Activated CD4-positive, alpha-beta T cell treated with anti-CD3 and anti-CD28 coated beads for 36 hours (primary cell): Measurements from ENCODE around the gene TGFBRAP1. TPM values are rescaled to one million over a fixed set of nuclear protein-coding genes. Genes with fewer than 3 reads are reported as not detected.
A peak's percentile ranks its signal among the peaks of the same experiment; 100 is the strongest.

Experiments
- ATAC-seq: fragments of 200-7000 bp; cut with Tn5 transposase; one replicate; pipeline ENCODE4 v1.10.0; 2021; ENCODE audit warnings: mild to moderate bottlenecking, moderate library complexity
- CTCF ChIA-PET: fragments of 350-600 bp; sonication (Branson Sonifier 250); formaldehyde crosslinking; loops from one replicate; lab custom pipeline; 2021; ENCODE audit warnings: antibody characterized with exemption; lab: Charles Lee
- POLR2A ChIA-PET: fragments of 350-600 bp; sonication (Branson Sonifier 250); formaldehyde crosslinking; loops from one replicate; lab custom pipeline; 2021; ENCODE audit warnings: antibody characterized with exemption, inconsistent platforms; lab: Charles Lee
- DNase-seq: peaks from one replicate; pipeline ENCODE4 v3.0.0-alpha.2; 2020
- H3K27ac Mint-ChIP-seq: one replicate; pipeline ENCODE4 v1.8.0; 2021; ENCODE audit warnings: mixed read lengths
- H3K27me3 Mint-ChIP-seq: one replicate; pipeline ENCODE4 v1.8.0; 2021; ENCODE audit warnings: mixed read lengths
- H3K36me3 Mint-ChIP-seq: one replicate; pipeline ENCODE4 v1.8.0; 2021; ENCODE audit warnings: low read depth, mixed read lengths
- H3K4me1 Mint-ChIP-seq: one replicate; pipeline ENCODE4 v1.8.0; 2021; ENCODE audit warnings: mixed read lengths
- H3K4me3 Mint-ChIP-seq: one replicate; pipeline ENCODE4 v1.8.0; 2021; ENCODE audit warnings: mild to moderate bottlenecking, moderate library complexity, mixed read lengths
- H3K9me3 Mint-ChIP-seq: one replicate; pipeline ENCODE4 v1.8.0; 2021; ENCODE audit warnings: low read depth, mixed read lengths
- intact Hi-C, 2 experiments: fragments of 100-400 bp; cut with DNase I in 1 of 2; cut with micrococcal nuclease in 1 of 2; formaldehyde crosslinking; loops; one replicate each; pipeline versions ENCODE4 v1.14.2 to v1.15.1; 2022 to 2024; cut with DNase I, micrococcal nuclease
- total RNA-seq, 2 experiments: library from RNA; stranded (reverse); gene quantifications; one replicate each; pipeline ENCODE4 v1.2.3, GENCODE V29; 2021

The TGFBRAP1 gene
- total RNA-seq, 2 experiments from 2014 or later = 20.0 to 20.6 TPM

DNA sequence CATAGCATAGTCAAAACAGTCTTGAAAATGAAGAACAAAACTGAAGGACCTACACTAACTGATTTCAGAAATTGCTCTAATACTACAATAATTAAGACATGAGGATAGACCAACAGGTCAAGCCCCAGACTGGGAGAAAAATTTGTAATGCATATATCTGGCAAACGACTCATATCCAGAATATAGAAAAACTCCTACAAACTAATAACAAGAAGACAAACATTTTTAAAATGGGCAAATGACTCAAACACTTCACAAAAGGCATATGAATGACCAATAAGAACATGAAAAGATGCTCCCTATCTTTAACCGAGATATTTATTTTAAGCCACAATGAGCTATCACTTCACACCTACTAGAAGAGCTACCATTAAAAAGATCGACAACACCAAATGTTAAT, 14.2 kb downstream of the TGFBRAP1 start:
- Mint-ChIP-seq H3K9me3 (no peaks in the 10 kb centered on the region), H3K27ac (no peak overlapping the region), H3K4me3 (no peak overlapping the region), H3K27me3 (no peaks in the 10 kb centered on the region), H3K36me3 (peaks cover 5% of the 10 kb centered on the region), H3K4me1 (peaks cover 28% of the 10 kb centered on the region)
- DNase-seq (no peak), ATAC-seq (peak; percentile 36)
- ChIA-PET POLR2A (no interaction called here), CTCF (interaction anchor here (0.7 to 0.9 kb wide), 2 partner anchors 13 to 194 kb away, joined by 3 read pairs; no protein-coding TSS in a partner anchor)
- intact Hi-C loops = no loop called here

DNA sequence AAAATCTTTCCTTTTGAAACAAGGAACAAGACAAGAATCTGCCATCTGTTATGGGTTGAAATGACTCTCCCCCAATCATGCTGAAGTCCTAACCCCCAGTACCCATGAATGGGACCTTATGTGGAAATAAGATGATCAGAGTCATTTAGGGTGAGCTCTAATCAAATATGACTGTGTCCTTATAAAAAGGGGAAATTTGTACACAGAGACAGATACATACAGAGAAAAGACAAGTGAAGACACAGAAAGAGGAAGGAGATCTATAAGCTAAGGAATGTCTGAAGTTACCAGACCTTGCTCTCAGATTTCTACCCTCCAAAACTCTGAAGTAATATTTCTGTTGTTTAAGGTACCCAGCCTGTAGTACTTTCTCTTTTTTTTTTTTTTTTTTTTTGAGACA, 15.7 kb downstream of the TGFBRAP1 start:
- no peak for DNase-seq
- H3K36me3 Mint-ChIP-seq = peaks cover 10% of the 10 kb centered on the region
- CTCF ChIA-PET = no interaction called here
- H3K27me3 Mint-ChIP-seq = no peaks in the 10 kb centered on the region
- H3K9me3 Mint-ChIP-seq = no peaks in the 10 kb centered on the region
- H3K27ac Mint-ChIP-seq = no peak overlapping the region
- ATAC-seq = no peak
- peaks cover 28% of the 10 kb centered on the region for H3K4me1 Mint-ChIP-seq
- POLR2A ChIA-PET = no interaction called here
- no peak overlapping the region for H3K4me3 Mint-ChIP-seq
- intact Hi-C loops = no loop called here

DNA sequence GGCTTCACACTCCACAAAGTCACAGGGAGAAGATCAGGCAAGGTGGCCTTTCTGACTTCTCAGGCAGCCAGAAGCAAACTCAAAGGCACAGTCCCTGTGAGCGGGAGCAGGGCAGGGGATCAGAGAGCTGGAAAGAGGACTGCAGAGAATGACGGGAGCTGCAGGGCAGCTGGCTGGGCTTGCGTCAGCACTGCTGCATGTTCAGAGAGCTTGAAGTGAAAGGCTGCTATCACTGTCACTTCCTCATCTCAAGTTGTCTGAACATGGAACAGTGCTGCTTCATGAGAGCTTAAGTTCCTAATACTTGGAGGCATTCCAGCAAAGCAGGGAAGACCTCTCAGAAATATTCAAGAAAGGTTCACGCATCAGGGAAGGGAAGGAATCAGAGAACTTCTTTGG, 20.4 kb downstream of the TGFBRAP1 start:
- ATAC-seq = no peak
- ChIA-PET CTCF (interaction anchor here (0.5 to 1.0 kb wide), 3 partner anchors 15 to 194 kb away, joined by 3 to 4 read pairs (median 3); no protein-coding TSS in a partner anchor), POLR2A (no interaction called here)
- intact Hi-C loops = no loop called here
- Mint-ChIP-seq H3K27ac (no peak overlapping the region), H3K4me1 (peaks cover 19% of the 10 kb centered on the region), H3K36me3 (peaks cover 26% of the 10 kb centered on the region), H3K27me3 (no peaks in the 10 kb centered on the region), H3K9me3 (no peaks in the 10 kb centered on the region), H3K4me3 (no peak overlapping the region)
- no peak for DNase-seq

DNA sequence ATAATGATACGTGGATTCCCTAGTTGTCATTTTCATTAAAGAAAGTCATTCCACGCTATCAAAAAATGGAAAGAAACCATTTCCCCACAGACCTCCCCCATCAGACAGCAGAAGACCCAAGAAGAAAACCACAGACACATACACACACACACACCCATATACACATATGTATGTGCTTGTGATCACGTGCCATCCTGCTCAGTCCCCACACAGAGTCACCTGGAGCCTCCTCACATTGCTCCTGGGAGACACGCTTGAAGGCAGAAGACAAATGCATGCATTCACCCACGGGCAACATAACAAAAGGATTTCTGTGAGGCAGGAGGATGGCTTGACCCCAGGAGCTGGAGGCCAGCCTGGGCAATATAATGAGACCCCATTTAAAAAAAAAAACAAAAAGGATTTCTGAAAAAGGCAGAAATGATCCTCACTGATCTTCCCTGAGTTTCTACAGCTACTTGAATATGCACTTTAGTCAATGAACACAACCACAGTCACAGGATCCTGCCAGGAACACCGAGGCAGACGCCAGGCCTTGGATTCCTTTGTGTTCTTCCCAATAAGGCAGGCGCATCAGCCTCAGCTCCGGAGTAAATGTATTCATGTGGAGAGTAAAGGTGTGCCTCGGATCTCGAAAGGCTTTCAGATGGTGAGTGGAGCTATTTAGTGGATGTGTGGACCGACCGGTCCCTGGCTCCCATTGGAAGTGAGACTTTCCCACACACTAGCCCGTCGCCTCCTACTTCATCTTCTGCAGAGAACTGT, 21.0 kb downstream of the TGFBRAP1 start:
- Mint-ChIP-seq H3K27me3 (no peaks in the 10 kb centered on the region), H3K4me1 (peaks cover 18% of the 10 kb centered on the region), H3K36me3 (peaks cover 28% of the 10 kb centered on the region), H3K9me3 (no peaks in the 10 kb centered on the region), H3K4me3 (no peak overlapping the region), H3K27ac (peak overlapping the region; percentile 35)
- ChIA-PET CTCF (no interaction called here), POLR2A (no interaction called here)
- no peak for ATAC-seq
- DNase-seq = no peak
- intact Hi-C loops = no loop called here

DNA sequence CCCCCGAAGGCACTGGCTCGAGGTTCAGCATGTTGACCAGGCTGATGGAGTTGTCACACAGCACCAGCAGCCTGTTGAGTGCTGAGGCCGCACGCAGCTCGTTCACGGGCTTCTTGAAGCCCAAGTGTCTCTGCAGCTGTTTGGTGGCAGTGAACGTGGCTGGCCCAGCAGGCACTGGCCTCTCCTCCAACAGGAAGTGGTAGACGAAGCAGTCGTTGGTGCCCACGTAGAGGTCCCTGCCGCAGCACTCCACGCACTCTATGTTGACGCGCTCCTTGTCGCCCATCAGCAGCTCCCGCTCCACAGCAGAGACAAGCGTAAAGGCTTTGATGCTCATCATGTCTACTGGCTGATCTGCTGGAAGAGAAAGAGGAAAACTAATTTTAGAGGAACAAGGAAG, 21.6 kb downstream of the TGFBRAP1 start:
- ChIA-PET CTCF (no interaction called here), POLR2A (no interaction called here)
- Mint-ChIP-seq H3K27me3 (no peaks in the 10 kb centered on the region), H3K27ac (no peak overlapping the region), H3K4me1 (peaks cover 19% of the 10 kb centered on the region), H3K9me3 (no peaks in the 10 kb centered on the region), H3K4me3 (no peak overlapping the region), H3K36me3 (peaks cover 29% of the 10 kb centered on the region)
- DNase-seq (no peak), ATAC-seq (no peak)
- intact Hi-C loops = no loop called here

DNA sequence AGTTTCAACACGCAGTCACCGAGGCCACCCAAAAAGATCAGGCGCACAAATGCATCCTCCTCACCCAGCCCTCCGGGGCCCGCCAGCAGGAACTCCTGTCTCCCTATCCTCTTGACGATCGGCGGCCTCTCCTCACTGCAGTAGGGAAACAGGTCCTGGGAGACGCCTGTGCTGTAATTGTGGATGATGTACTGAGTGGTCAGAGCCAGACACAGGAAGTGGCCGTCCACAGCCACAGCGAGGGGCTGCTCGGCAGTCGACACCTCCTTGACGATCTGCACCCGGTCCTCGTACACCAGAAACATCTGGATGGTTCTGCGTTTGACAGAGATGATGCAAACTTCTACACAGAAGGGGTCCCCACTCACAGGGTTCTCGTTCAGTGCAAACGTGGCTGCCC, 22.0 kb downstream of the TGFBRAP1 start:
- H3K9me3 Mint-ChIP-seq = no peaks in the 10 kb centered on the region
- H3K27me3 Mint-ChIP-seq = no peaks in the 10 kb centered on the region
- CTCF ChIA-PET = no interaction called here
- POLR2A ChIA-PET = no interaction called here
- H3K36me3 Mint-ChIP-seq = peaks cover 31% of the 10 kb centered on the region
- DNase-seq (no peak), ATAC-seq (no peak)
- H3K27ac Mint-ChIP-seq = no peak overlapping the region
- H3K4me1 Mint-ChIP-seq = peaks cover 20% of the 10 kb centered on the region
- intact Hi-C loops = no loop called here
- no peak overlapping the region for H3K4me3 Mint-ChIP-seq

DNA sequence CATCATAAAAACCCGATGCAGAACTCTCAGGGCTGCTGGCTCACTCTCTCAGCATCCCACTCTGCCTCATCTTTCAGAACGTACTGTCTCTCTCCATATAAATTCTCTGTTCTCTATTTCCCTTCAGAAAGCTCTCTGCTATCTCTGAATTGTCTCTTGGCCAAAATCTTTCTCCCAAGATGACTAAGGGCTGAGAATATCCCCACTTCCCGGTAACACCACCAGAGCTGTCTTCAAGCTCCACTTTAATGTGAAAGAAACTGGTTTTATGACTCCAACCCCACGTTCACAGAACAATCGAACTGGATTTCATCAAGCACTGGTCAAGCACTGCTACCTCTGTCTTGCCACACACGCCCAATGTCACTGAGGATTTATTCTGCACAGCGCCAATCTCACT, 22.4 kb downstream of the TGFBRAP1 start:
- intact Hi-C loops = no loop called here
- H3K4me3 Mint-ChIP-seq = no peak overlapping the region
- no peaks in the 10 kb centered on the region for H3K27me3 Mint-ChIP-seq
- ATAC-seq (no peak), DNase-seq (no peak)
- POLR2A ChIA-PET = no interaction called here
- CTCF ChIA-PET = no interaction called here
- H3K27ac Mint-ChIP-seq = no peak overlapping the region
- H3K4me1 Mint-ChIP-seq = peaks cover 22% of the 10 kb centered on the region
- no peaks in the 10 kb centered on the region for H3K9me3 Mint-ChIP-seq
- H3K36me3 Mint-ChIP-seq = peaks cover 31% of the 10 kb centered on the region

DNA sequence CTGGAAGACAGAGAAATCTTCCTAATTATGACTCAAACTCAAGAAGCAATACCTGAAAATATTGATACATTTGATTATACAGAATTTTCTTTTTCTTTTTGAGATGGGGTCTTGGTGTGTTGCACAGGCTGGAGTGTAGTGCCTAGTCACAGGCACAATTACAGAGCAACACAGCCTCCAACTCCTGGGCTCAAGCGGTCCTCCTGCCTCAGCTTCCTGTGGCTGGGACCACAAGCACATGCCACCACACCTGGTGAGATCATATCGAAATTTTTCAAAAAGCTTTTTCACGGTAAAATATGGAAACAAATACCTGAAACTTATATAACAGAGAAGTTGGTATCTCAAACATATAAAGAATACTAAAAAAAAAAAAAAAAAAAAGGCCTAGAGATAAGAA, 27.9 kb downstream of the TGFBRAP1 start:
- Mint-ChIP-seq H3K9me3 (no peaks in the 10 kb centered on the region), H3K36me3 (peaks cover 22% of the 10 kb centered on the region), H3K4me3 (no peak overlapping the region), H3K4me1 (peaks cover 19% of the 10 kb centered on the region), H3K27me3 (no peaks in the 10 kb centered on the region), H3K27ac (no peak overlapping the region)
- peak; percentile 24 for DNase-seq
- no peak for ATAC-seq
- POLR2A ChIA-PET = no interaction called here
- intact Hi-C loops = no loop called here
- CTCF ChIA-PET = interaction anchor here (0.7 to 2.1 kb wide), 2 partner anchors 13 to 710 kb away, joined by 3 to 5 read pairs; no protein-coding TSS in a partner anchor

DNA sequence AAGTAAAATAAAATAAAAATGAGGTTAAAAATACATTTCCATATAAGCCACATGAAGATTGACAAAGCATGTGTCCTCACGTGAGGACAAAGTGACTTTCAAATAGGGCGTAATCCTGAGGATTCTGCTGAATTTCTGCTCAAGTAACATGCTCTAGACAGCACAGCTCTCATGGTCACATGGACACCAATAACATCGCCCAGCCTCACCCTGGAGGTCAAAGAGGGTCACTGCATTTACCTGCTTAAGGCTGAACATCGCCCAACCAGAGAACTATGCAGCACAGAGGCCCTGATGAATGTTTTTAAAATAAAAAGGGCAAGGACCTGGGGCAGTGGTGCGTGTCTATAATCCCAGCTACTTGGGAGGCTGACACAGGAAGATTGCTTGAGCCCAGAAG, 30.2 kb downstream of the TGFBRAP1 start:
- ChIA-PET POLR2A (no interaction called here), CTCF (no interaction called here)
- no peak overlapping the region for H3K4me3 Mint-ChIP-seq
- DNase-seq (peak; percentile 10), ATAC-seq (no peak)
- intact Hi-C loops = no loop called here
- no peaks in the 10 kb centered on the region for H3K9me3 Mint-ChIP-seq
- H3K4me1 Mint-ChIP-seq = peaks cover 19% of the 10 kb centered on the region
- H3K36me3 Mint-ChIP-seq = peaks cover 30% of the 10 kb centered on the region
- H3K27me3 Mint-ChIP-seq = no peaks in the 10 kb centered on the region
- no peak overlapping the region for H3K27ac Mint-ChIP-seq

DNA sequence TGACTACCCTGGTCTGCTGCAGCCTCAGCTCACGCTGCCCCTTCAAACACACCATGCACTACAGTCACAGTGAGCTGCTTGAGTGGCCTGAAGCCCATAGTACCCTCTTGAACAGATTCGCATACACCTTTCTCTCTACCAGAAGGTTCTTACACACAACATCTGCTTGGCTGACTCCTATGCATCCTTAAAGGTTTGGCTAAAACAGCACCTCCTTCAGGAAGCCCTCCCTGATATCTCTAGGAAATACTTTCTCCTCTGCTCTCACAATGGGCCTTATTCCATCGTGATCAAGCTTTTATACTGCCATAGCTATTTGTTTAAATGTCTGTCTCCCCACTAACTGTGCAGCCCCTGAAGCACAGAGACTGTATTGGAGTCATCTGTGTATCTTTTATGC, 31.5 kb downstream of the TGFBRAP1 start:
- POLR2A ChIA-PET = no interaction called here

DNA sequence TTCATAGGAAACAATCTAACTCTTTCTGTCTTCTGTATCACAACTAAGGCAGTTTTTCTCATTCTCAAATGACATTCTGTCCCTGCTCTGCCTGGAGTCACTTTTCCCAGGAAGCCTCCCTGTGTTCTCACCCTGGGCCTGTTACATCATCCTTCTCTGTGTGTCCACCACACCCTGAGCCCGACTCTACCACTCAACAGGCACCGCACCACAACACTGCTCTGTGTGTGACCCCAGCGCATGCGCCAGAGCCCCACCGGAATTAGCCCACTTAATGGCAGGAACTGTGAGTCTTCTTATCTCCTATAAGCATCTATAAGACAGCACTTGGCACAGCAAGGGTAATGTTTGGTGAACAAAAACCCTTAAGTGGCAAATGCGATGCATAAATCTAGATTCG, 32.3 kb downstream of the TGFBRAP1 start:
- ATAC-seq (no peak), DNase-seq (no peak)
- CTCF ChIA-PET = interaction anchor here (0.7 kb wide), 1 partner anchor 177 kb away, joined by 3 read pairs; no protein-coding TSS in a partner anchor
- no peak overlapping the region for H3K27ac Mint-ChIP-seq
- no peaks in the 10 kb centered on the region for H3K27me3 Mint-ChIP-seq
- intact Hi-C loops = loop anchor here in 1 of 2 experiments (1.0 kb wide), 1 partner anchor 27 kb away; no protein-coding TSS in a partner anchor
- POLR2A ChIA-PET = no interaction called here
- H3K4me1 Mint-ChIP-seq = peaks cover 8% of the 10 kb centered on the region
- no peaks in the 10 kb centered on the region for H3K9me3 Mint-ChIP-seq
- peaks cover 29% of the 10 kb centered on the region for H3K36me3 Mint-ChIP-seq
- no peak overlapping the region for H3K4me3 Mint-ChIP-seq

More for the DNA sequence above, 31.5 kb downstream of the TGFBRAP1 start:
- H3K4me1 Mint-ChIP-seq = peaks cover 12% of the 10 kb centered on the region
- no peak overlapping the region for H3K4me3 Mint-ChIP-seq
- peaks cover 30% of the 10 kb centered on the region for H3K36me3 Mint-ChIP-seq
- no peaks in the 10 kb centered on the region for H3K9me3 Mint-ChIP-seq
- H3K27ac Mint-ChIP-seq = no peak overlapping the region
- no peak for DNase-seq
- ATAC-seq = no peak
- CTCF ChIA-PET = no interaction called here
- intact Hi-C loops = no loop called here
- no peaks in the 10 kb centered on the region for H3K27me3 Mint-ChIP-seq

DNA sequence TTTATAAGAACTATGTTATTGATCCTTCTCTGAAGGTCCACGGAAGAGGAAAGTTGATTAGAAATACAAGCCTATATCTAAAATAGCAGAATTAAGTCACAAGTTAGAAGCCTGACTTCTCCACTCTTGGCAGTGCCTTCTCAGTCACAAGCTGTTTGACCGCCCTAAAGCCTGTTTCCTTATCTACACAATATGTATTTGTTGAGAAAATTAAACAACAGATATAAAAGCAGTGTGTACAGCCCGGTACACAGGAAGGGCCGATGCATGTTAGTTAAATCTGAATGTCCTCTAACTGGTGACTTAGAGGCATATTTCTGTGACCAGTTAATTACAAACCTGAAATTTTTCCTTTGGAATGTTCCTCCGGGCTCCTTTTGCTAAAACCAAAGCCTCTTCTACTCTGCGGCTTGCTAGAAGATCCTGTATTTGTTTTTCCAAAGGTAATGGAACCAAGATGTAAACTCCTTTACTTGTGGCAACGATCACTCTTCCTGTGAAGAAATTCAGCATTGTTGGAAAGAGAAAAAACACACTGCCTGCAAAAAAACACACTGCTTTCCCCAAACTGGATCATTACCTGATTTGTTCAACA, 33.4 kb downstream of the TGFBRAP1 start:
- H3K36me3 Mint-ChIP-seq = peaks cover 38% of the 10 kb centered on the region
- no peak for ATAC-seq
- peaks cover 2% of the 10 kb centered on the region for H3K4me1 Mint-ChIP-seq
- no peaks in the 10 kb centered on the region for H3K27me3 Mint-ChIP-seq
- no peak for DNase-seq
- H3K9me3 Mint-ChIP-seq = no peaks in the 10 kb centered on the region
- no peak overlapping the region for H3K27ac Mint-ChIP-seq
- ChIA-PET CTCF (interaction anchor here (0.9 to 1.0 kb wide), 2 partner anchors 9 to 38 kb away, joined by 3 read pairs; no protein-coding TSS in a partner anchor), POLR2A (no interaction called here)
- intact Hi-C loops = no loop called here
- H3K4me3 Mint-ChIP-seq = no peak overlapping the region
